GM12875 (cell line): ENCODE measurements around the gene GOLPH3.

Experiments used
- H3K4me3 ChIP-seq: one replicate; pipeline ENCODE4 v1.5.1; 2011; ENCODE audit warnings: low read depth, low read length, control low read depth
- TF ChIP-seq, protein P1 (sequence below): IDR thresholded peaks from 2 replicates; pipeline ENCODE4 v1.5.1; 2011; ENCODE audit warnings: low read depth, mild to moderate bottlenecking, control low read depth, inconsistent platforms, low read length, moderate library complexity, borderline replicate concordance; ENCODE audit not compliant: insufficient read depth

Gene GOLPH3

DNA sequence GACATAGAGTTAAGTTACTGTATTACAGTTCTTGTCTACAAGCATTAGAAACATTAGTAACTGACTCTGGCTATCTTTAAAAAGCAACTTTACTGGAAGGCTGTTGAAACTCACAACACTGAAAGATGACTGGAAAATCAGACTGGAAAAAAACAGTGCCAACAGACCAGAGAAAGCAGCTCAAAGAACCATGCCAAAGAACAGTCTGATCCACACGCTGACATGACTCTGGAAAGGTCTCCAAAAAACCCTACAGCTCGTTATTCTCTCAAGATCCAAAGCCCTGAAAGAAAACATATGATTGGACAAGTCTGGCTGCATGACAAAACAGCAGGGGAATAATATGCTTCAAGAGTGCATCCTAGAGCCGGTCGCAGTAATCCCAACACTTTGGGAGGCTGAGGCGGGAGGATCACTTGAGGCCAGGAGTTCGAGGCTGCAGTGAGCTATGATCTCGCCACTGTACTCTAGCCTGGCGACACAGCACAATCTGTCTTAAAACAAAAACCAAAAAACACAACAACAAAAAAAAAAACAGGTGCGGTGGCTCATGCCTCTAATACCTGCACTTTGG is 5.6 kb downstream of the GOLPH3 start:
- H3K4me3 ChIP-seq, result no peak overlapping the region

DNA sequence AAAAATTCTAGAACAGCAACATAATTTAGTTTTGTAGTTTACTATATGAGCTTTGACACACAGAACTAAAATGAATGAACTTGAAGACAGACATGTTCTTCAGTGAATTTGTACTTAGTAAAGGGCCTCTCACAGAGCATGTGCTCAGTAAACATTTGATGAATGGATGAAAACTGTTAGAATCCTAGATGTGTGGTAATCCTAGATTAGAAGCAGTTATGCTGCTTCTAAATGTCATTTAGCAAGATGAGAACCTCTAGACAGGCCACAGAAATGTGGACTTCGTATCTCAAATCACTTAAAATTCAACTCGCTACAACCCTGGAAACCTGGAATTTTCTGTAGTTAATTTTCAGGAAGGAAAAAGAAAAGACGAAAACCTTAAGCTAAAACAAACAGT is 8.5 kb downstream of the GOLPH3 start:
- TF ChIP-seq, protein P1, sequence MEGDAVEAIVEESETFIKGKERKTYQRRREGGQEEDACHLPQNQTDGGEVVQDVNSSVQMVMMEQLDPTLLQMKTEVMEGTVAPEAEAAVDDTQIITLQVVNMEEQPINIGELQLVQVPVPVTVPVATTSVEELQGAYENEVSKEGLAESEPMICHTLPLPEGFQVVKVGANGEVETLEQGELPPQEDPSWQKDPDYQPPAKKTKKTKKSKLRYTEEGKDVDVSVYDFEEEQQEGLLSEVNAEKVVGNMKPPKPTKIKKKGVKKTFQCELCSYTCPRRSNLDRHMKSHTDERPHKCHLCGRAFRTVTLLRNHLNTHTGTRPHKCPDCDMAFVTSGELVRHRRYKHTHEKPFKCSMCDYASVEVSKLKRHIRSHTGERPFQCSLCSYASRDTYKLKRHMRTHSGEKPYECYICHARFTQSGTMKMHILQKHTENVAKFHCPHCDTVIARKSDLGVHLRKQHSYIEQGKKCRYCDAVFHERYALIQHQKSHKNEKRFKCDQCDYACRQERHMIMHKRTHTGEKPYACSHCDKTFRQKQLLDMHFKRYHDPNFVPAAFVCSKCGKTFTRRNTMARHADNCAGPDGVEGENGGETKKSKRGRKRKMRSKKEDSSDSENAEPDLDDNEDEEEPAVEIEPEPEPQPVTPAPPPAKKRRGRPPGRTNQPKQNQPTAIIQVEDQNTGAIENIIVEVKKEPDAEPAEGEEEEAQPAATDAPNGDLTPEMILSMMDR, result no peak
- no peak overlapping the region for H3K4me3 ChIP-seq

More for the DNA sequence above, 5.6 kb downstream of the GOLPH3 start:
- TF ChIP-seq, protein P1, result no peak

DNA sequence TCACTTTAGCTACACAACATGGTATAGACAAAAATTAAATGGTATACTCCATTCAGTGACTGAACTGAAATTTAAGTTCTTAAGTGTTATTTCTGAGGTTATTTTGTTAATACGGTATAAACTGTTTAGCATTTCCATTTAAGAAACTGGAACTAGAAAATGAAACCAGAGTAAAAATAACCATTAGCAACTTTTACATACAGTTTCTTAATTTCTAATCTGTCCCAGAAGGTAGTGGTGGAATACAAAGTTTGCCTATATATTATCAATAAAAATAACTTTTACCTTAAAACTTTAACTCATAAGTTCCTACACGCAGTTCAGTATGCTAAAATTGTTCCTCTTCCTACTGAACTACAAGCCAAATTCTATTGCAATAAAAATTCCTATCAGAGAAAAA is 10.3 kb downstream of the GOLPH3 start:
- TF ChIP-seq, protein P1, result no peak
- no peak overlapping the region for H3K4me3 ChIP-seq

DNA sequence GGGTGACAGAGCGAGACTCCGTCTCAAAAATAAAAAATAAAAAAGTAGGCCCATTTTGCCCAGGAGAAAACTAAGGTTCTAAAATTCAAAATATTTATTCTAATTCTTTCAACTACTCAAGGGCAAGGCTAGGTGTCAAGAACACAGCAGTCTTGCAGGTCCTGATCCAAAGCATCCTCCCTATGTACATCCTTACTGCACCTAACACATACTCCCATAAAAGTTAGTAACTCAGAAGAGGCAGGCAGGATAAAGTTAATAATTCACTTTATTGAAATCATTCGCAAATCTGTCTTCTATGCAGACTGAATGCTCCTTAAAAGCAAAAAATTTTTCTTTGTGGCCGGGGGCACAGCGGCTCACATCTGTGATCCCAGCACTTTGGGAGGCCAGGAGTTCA is 11.1 kb downstream of the GOLPH3 start:
- H3K4me3 ChIP-seq, result no peak overlapping the region
- TF ChIP-seq, protein P1, result no peak

DNA sequence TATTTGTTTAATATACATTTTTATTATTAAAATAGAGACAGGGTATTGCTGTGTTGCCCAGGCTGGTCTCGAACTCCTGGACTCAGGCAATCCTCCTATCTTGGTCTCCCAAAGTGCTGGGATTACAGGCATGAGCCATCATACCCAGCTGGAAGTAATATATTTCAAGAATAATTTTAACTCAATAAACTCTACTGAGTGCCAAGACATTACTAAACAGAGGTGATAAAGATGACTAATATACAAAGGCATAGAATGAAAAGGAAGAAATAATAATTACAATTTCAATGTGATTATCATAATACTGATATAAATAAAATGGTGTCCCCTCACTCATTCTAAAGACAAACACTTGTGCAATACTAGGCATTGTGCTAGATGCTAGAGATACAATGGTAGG is 13.9 kb downstream of the GOLPH3 start:
- no peak overlapping the region for H3K4me3 ChIP-seq
- TF ChIP-seq, protein P1, result no peak

DNA sequence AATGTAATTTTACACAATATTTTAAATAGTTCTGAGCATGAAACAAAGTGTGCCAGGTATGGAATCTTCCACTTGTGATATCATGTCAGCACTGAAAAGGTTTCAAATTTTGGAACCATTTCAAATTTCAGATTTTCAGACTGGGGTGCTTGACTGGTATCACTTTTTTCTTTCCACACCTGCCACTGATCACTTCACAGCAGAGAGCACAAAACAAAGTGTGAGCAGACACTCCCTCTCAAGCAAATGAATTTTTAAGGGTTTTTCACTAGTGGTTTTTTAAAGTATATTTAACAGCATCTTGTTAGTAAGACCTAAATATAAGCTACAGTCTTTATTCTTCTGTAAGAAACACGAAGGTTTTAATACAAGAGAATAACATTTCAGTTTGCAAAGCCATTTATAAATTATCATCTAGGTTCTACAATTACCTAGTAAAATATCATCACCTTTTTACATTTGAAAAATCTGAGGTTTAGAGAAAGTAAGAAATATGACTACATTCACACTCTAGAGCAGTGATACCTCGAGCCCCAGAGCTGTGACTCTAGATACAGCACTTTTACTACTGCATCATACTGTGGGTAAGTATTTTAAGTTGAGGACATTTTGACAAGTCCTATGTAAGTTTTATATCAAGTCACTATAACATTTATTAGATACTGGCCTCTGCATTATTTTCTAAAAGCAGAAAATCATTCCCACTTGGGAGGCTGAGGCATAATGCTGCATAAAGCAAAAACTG is 14.6 kb downstream of the GOLPH3 start:
- H3K4me3 ChIP-seq, result no peak overlapping the region
- TF ChIP-seq, protein P1, result no peak

DNA sequence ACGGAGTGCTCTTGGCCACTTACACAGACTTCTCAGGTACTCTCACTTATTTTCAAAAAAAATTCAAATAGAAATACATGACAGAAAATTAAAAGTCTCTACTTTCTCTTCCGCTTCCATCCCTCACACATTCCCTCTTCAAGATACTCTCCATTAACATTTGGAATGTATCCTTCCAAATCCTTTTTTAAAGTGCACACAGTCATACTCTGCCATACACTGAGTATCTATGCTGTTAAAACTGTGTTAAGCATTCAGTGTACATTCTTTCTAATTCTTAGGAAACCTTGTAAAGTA is 15.5 kb downstream of the GOLPH3 start:
- TF ChIP-seq, protein P1, result no peak
- no peak overlapping the region for H3K4me3 ChIP-seq
